ENCODE results near the gene NBPF19.
"Not testable (repeated sequence)": the region's sequence is repeated elsewhere in the genome, so short reads cannot be mapped to it uniquely, and the experiment has no call there.

NBPF19 gene, protein sequence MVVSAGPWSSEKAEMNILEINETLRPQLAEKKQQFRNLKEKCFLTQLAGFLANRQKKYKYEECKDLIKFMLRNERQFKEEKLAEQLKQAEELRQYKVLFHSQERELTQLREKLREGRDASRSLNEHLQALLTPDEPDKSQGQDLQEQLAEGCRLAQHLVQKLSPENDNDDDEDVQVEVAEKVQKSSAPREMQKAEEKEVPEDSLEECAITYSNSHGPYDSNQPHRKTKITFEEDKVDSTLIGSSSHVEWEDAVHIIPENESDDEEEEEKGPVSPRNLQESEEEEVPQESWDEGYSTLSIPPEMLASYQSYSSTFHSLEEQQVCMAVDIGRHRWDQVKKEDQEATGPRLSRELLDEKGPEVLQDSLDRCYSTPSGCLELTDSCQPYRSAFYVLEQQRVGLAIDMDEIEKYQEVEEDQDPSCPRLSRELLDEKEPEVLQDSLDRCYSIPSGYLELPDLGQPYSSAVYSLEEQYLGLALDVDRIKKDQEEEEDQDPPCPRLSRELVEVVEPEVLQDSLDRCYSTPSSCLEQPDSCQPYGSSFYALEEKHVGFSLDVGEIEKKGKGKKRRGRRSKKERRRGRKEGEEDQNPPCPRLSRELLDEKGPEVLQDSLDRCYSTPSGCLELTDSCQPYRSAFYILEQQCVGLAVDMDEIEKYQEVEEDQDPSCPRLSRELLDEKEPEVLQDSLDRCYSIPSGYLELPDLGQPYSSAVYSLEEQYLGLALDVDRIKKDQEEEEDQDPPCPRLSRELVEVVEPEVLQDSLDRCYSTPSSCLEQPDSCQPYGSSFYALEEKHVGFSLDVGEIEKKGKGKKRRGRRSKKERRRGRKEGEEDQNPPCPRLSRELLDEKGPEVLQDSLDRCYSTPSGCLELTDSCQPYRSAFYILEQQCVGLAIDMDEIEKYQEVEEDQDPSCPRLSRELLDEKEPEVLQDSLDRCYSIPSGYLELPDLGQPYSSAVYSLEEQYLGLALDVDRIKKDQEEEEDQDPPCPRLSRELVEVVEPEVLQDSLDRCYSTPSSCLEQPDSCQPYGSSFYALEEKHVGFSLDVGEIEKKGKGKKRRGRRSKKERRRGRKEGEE (N-terminal part only)

DNA sequence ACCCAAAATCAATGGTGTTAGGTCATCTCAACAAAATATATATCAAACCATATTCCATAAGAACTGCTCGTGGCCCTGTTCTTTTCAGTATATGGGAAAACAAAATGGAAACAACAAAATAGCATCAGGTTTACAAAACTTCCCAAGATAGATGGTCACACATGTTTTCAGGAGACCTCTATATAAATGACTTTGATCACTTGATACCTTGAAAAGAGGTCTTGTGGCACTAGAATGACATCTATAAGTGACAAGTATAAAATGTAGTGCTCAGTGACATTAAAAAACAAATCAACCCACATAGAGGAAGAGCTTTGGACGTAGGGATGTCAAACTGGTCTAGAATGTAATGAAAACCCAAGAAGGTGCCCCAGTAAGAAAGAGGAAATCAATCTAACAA is at the start of gene NBPF19:
Gene NBPF19, plus strand, starts transcription at position 301 of the 400 bp plus-strand sequence. CDS start 888 bp downstream, outside the sequence.
- not testable (repeated sequence) for DNase-seq (ENCODE audit: low read depth)

DNA sequence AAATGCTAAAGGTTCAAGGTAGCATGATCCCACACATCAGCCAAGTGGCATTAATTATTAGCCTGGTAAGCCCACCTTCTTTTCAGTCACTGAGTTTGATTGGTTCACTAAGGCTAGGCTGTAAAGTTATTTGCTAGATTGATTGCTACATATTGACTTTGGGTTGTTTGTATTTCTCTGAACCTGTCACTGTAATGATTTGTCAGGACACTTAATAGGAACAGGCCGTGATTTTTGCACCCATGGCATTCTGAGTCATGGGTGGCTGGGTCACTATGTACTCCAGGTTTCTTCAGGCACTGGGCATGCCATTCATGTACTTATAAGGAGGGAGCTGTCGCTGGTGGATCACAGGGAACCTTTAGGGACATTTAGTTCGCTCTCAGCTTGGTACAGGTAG is 46.5 kb upstream of the NBPF19 start:
- not testable (repeated sequence) for DNase-seq (ENCODE audit: low read depth)

DNA sequence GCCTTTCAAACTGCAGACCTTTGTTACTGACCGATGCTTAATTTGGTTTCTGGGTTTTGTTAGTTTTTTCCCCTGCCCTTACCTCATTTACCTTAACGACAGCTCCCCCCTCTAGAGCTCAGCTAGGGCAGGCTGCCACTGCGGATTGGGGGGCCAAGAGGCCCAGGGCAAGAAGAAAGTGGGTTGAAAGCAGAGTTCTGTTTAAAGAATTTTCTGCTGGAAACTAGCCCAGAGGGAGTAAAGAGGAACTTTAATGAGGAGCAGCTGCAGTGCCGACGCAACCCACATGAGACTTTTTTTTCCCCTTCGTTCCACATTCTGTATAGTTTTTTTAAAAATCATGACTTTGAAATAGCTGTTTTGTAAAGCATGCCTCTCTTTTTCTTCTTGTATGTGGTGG is 29.4 kb upstream of the NBPF19 start:
- not testable (repeated sequence) for DNase-seq (ENCODE audit: low read depth)

DNA sequence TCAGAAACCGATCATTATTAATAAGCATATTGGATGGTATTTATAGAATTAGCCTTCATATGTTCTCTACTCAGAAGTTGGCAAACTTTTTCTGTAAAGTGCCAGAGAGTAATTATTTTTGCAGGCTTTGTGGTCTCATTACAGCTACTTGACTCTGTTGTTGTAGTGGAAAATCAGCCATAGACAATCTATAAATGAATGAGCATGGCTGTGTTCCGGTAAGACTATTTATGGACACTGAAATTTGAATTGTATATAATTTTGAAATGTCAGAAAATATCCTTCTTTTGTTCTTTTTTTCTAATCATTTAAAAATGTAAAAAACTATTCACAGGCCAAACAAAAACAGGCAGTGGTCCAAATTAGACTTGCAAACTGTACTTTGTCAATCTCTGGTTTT is 22.6 kb upstream of the NBPF19 start:
- DNase-seq (ENCODE audit: low read depth): not testable (repeated sequence)

DNA sequence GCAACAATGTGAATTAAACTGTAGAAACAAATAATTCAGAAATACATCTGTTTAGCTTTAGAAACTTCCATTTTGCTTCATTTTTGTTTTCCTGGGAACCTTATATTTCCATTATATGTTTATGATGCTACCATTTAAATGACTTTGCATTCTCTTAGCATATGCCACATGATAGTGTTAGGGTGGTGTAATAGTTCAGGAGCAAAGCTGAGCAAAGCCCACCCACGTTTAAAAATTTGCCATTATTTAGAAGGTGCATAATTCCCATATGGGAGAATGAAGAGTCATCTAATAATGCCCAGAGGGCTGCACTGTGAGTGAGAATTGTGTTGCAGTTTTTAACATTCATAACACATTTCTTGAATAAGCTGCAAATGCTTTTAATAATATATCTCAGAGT is 22.2 kb upstream of the NBPF19 start:
- DNase-seq (ENCODE audit: low read depth): not testable (repeated sequence)

DNA sequence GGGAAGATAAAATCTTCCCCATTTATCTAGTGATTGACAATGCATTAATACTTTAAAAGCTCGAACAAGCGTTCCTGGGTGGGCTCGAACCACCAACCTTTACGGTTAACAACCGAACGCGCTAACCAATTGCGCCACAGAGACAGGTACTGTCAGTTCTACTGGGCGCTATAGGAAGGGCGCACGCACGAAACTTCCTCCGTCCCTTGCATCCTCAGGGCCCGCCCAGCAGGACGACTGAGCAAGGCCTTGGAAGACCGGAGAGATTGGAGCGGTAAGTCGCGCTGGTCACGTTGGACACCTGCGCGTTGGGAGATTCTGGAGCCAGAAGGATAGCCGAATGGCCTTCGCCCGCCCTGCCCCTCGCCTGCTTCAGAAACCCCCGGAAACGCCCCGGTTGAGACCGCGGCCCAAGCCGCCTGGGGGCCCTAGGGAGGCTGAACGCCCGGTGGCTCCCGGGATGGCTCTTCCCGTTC is 83.5 kb downstream of the NBPF19 start:
- DNase-seq (ENCODE audit: low read depth): not testable (repeated sequence)

DNA sequence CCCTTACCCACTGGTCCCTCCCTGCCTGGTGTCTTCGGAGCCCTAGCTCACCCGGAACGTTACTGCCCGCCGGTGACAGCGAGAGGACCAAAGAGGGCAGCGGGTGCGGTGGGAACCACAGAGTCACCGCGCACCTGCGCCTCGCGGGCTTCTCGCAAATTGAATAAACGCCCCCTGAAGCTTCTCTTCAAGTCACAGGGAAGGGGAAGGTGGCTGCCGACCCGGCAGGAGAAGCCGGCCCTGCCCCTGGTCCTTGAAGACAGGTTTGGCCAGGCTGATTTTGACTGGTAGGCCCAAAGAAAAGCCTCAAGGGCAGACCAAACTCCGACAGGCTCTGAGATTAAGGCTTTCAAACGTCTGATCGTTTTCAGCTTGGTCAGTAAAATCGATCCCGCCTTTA is 87.0 kb downstream of the NBPF19 start:
- not testable (repeated sequence) for DNase-seq (ENCODE audit: low read depth)

DNA sequence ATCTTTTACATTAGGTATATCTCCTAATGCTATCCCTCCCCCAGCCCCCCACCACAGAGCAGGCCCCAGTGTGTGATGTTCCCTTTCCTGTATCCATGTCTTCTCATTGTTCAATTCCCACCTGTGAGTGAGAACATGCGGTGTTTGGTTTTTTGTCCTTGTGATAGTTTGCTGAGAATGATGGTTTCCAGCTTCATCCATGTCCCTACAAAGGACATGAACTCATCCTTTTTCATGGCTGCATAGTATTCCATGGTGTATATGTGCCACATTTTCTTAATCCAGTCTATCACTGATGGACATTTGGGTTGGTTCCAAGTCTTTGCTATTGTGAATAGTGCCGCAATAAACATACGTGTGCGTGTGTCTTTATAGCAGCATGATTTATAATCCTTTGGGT is 90.6 kb downstream of the NBPF19 start:
- not testable (repeated sequence) for DNase-seq (ENCODE audit: low read depth)

DNA sequence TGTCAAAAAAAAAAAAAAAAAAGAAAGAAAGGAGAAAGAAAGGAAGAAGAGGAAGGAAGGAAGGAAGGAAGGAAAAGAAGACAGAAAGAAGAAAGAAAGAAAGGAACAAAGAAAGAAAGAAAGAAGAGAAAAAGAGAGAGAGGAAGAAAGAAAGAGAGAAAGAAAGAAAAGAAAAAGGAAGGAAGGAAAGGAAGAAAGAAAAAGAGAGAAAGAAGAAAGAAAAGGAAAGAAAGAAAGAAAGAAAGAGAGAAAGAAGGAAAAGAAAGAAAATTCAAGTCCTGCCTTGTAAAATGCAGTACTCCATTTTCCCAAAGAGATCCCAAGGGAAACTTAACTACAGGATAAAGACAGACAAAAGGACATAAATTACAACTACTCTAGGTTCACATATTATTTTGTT is 97.9 kb downstream of the NBPF19 start:
- DNase-seq (ENCODE audit: low read depth): not testable (repeated sequence)

DNA sequence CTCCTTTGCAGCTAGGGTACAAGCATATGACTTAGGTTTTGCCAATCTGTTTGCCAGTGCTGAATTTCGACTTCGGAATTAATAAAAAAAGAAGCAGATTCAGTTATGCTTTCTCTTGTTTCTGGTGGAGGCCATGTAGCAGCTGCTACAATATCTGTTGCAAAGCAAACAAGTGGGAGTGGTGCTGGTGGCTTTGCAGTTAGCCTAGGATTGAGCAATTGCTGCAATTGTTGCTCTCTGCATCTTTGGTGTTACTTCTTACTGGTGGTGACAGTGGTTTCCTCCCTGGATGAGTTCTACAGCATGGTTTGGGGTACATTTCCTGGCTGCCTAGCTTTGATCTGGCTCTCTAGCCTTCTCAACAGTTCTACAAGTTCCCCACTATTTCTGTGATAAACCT is 110.7 kb downstream of the NBPF19 start:
- DNase-seq (ENCODE audit: low read depth): not testable (repeated sequence)

All from HS-5 (cell line).